Suprapubic skin (tissue), 3 donors: Measurements from ENCODE around the gene MIGA2.

ENCODE experiments used
- POLR2A ChIP-seq, 2 donors: fragments of 450-650 bp; IDR thresholded peaks; one replicate each; pipeline ENCODE4 v1.6.1; 2017; ENCODE audit warnings: antibody characterized with exemption in 2 of 2, mild to moderate bottlenecking in 2 of 2, moderate library complexity in 2 of 2
- TF ChIP-seq, protein P1 (sequence below), 2 donors: fragments of 200-600 bp in 1 of 2; fragments of 450-650 bp in 1 of 2; sonication (generic) in 1 of 2; IDR thresholded peaks; one replicate each; pipeline ENCODE4 v1.5.1; 2016 to 2019; ENCODE audit warnings: antibody characterized with exemption in 2 of 2, mild to moderate bottlenecking in 1 of 2, moderate library complexity in 1 of 2

DNA sequence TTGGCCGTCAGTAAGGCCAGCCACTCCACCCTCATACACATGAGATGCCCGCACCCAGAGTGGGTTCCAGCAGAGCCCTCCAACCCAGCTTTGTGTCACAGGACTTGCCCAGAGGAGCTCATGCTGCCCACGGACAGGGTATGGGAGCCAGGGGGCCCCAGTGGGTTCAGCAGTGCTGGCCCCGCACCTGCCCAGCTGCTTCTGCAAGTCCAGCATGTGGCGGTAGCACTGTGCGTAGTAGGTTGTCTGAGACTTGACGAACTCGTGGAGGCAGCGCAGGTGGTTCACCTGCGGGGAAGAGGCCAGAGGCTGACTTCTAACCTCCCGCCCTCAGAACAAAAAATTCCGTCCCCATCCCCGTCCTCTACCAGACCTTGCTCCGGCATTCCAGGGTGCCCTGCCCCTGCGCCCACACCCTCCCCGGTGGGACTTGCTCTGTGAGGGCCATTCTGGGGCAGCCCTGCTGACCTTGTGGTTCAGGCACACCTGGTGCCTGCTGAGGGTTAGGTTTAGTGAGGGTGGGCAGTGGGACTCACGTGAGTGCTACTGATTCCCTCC lies 26.8 kb upstream of the MIGA2 start:
- TF ChIP-seq, protein P1, sequence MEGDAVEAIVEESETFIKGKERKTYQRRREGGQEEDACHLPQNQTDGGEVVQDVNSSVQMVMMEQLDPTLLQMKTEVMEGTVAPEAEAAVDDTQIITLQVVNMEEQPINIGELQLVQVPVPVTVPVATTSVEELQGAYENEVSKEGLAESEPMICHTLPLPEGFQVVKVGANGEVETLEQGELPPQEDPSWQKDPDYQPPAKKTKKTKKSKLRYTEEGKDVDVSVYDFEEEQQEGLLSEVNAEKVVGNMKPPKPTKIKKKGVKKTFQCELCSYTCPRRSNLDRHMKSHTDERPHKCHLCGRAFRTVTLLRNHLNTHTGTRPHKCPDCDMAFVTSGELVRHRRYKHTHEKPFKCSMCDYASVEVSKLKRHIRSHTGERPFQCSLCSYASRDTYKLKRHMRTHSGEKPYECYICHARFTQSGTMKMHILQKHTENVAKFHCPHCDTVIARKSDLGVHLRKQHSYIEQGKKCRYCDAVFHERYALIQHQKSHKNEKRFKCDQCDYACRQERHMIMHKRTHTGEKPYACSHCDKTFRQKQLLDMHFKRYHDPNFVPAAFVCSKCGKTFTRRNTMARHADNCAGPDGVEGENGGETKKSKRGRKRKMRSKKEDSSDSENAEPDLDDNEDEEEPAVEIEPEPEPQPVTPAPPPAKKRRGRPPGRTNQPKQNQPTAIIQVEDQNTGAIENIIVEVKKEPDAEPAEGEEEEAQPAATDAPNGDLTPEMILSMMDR (IDR thresholded peaks at IDR 0.05) = no peak
- TF ChIP-seq POLR2A (IDR thresholded peaks at IDR 0.05) = no peak
